Metanephros (tissue), 2 donors: ENCODE measurements around the gene SLC1A2. TPM values are rescaled to one million over a fixed set of nuclear protein-coding genes. Genes with fewer than 3 reads are reported as not detected.

Experiments used
- small RNA-seq: library from RNA; depleted of rRNA; stranded (forward); fragments of <200 nt; gene quantifications from one replicate; pipeline ENCODE3, GENCODE V24; 2014; ENCODE audit warnings: low replicate concordance
- total RNA-seq: library from RNA; depleted of rRNA; stranded (reverse); fragments of >200 nt; gene quantifications from one replicate; pipeline ENCODE4 v1.2.3, GENCODE V29; 2014

Gene SLC1A2
- total RNA-seq = 0.88 TPM

DNA sequence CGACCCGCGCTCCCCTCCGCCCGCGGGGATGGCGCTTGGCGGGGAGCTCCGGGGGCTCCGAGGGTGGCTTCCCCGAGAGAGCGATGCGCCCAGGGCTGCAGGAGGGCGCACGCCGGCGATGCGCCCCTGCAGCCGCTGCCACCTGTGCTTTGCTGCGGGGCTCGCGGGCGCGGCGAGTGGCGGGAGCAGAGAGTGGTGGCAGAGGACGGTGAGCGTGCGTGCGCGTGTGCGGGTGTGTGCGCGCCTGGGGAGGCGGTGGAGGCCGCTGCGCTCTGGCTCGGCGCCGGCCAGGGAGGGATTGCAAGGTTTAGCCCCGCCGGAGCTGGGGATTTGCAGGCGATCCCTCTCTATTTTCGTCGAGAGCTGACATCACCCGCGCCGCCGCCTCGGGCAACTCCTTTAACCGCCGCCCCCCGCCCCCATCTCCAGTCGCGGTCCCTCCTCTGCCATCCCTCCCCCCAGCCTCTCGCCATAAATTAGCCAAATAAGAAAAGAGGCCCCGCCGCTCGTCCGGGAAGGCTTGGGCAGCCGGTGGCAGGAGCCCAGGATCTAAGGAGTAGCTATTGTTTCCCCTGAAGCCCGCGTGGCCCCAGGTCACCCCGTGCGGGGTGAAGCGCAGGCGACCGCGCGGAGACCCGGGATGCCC, at the start of gene SLC1A2:
Gene SLC1A2 (minus strand): TSS at position 375 of the 646 bp plus-strand sequence. CDS start 592 bp downstream, outside the sequence.

Small RNA genes within 50 kb of the gene (small RNA-seq; reads per million reads assigned to genes)
- gene AC090625.1 = not detected

Other genes with a start within 250 kb of the SLC1A2 start
- 18.7 TPM for gene PAMR1, start 106.1 kb upstream of the SLC1A2 start, total RNA-seq
- gene FJX1, start 198.9 kb upstream of the SLC1A2 start, total RNA-seq = 16.4 TPM
- 18.5 TPM for gene TRIM44, start 243.2 kb upstream of the SLC1A2 start, total RNA-seq